Measurements from ENCODE around the gene LMTK3. TPM values are rescaled to one million over a fixed set of nuclear protein-coding genes. Genes with fewer than 3 reads are reported as not detected.

LMTK3 gene
- total and polyA plus RNA-seq, 12 donors = 0.06 to 15.1 (median 2.2) TPM

GRCh38 chr19:48558018-48558684 is 46.5 kb upstream of the LMTK3 start:
- peak; percentile 52 to 88 (median 77) for DNase-seq
- Histone ChIP-seq H3K27ac (peak overlapping the region in 4 of 5 donors; percentile 20 to 64 (median 48)), H3K36me3 (replicated peaks in 1 of 2) (no peaks in the 10 kb centered on the region), H3K4me1 (replicated peaks in 1 of 2) (peaks cover 11 to 15% of the 10 kb centered on the region in 2 donors), H3K9me3 (replicated peaks in 1 of 3) (no peaks in the 10 kb centered on the region), H3K4me3 (peak overlapping the region in 1 of 4 donors; percentile 39), H3K27me3 (no peaks in the 10 kb centered on the region)
- 9 to 12% (median 10%) methylated on average over 14 to 27 of the region's 27 CpGs for WGBS, 4 donors
- no peak for TF ChIP-seq CTCF (IDR thresholded peaks at IDR 0.05)
- peak in 1 of 2 donors; percentile 47 for TF ChIP-seq POLR2A (IDR thresholded peaks at IDR 0.05)
- intact Hi-C loops (cut with DNase I) = no loop called here

- 89 to 92% (median 89%) methylated on average over 5 of the region's 5 CpGs for WGBS, 4 donors
- peaks cover 11 to 15% of the 10 kb centered on the region in 2 donors for H3K4me1 ChIP-seq (replicated peaks in 1 of 2)
- no peak for TF ChIP-seq CTCF (IDR thresholded peaks at IDR 0.05)
- no peak for TF ChIP-seq POLR2A (IDR thresholded peaks at IDR 0.05)
- DNase-seq = no peak
- peak overlapping the region in 2 of 5 donors; percentile 28 to 62 for H3K27ac ChIP-seq
- no peaks in the 10 kb centered on the region for H3K27me3 ChIP-seq
- no peaks in the 10 kb centered on the region for H3K9me3 ChIP-seq (replicated peaks in 1 of 3)
- H3K36me3 ChIP-seq (replicated peaks in 1 of 2) = no peaks in the 10 kb centered on the region
- H3K4me3 ChIP-seq = no peak overlapping the region
- intact Hi-C loops (cut with DNase I) = no loop called here
These were observed 45.2 kb upstream of the LMTK3 start for GRCh38 chr19:48556825-48557224.

GRCh38 chr19:48556163-48556562 is 44.5 kb upstream of the LMTK3 start:
- WGBS, 4 donors = 33 to 53% (median 42%) methylated on average over 11 of the region's 11 CpGs
- Histone ChIP-seq H3K27me3 (no peaks in the 10 kb centered on the region), H3K36me3 (replicated peaks in 1 of 2) (no peaks in the 10 kb centered on the region), H3K4me3 (no peak overlapping the region), H3K9me3 (replicated peaks in 1 of 3) (no peaks in the 10 kb centered on the region), H3K4me1 (replicated peaks in 1 of 2) (peaks cover 11 to 15% of the 10 kb centered on the region in 2 donors), H3K27ac (peak overlapping the region in 4 of 5 donors; percentile 28 to 62 (median 56))
- peak; percentile 55 to 84 (median 78) for DNase-seq
- TF ChIP-seq CTCF (IDR thresholded peaks at IDR 0.05) = no peak
- TF ChIP-seq POLR2A (IDR thresholded peaks at IDR 0.05) = no peak
- intact Hi-C loops (cut with DNase I) = no loop called here

- Histone ChIP-seq H3K9me3 (replicated peaks in 1 of 3) (no peaks in the 10 kb centered on the region), H3K4me3 (no peak overlapping the region), H3K27me3 (no peaks in the 10 kb centered on the region), H3K36me3 (replicated peaks in 1 of 2) (no peaks in the 10 kb centered on the region), H3K27ac (peak overlapping the region in 2 of 5 donors; percentile 59 to 69), H3K4me1 (replicated peaks in 1 of 2) (peaks cover 11 to 15% of the 10 kb centered on the region in 2 donors)
- peak in 3 of 7 donors; percentile 40 to 44 (median 43) for DNase-seq
- 61 to 67% (median 66%) methylated on average over 13 to 16 of the region's 16 CpGs for WGBS, 4 donors
- intact Hi-C loops (cut with DNase I) = no loop called here
- no peak for TF ChIP-seq POLR2A (IDR thresholded peaks at IDR 0.05)
- TF ChIP-seq CTCF (IDR thresholded peaks at IDR 0.05) = no peak
These were observed 42.9 kb upstream of the LMTK3 start for GRCh38 chr19:48554385-48555091.
